PC-3 (cell line): ENCODE results near the gene TCAP.

ENCODE experiments used
- EZH2 ChIP-seq: fragments of 300-600 bp; sonication (generic); IDR thresholded peaks from one replicate; pipeline ENCODE4 v1.6.1; 2017; ENCODE audit warnings: antibody characterized with exemption, mild to moderate bottlenecking, low read length; ENCODE audit not compliant: unreplicated experiment
- TF ChIP-seq, protein P1 (sequence below): fragments of 300-600 bp; sonication (generic); conservative IDR thresholded peaks from 2 replicates; pipeline ENCODE4 v1.5.1; 2017; ENCODE audit warnings: antibody characterized with exemption, low read depth, mild to moderate bottlenecking, low read length

DNA sequence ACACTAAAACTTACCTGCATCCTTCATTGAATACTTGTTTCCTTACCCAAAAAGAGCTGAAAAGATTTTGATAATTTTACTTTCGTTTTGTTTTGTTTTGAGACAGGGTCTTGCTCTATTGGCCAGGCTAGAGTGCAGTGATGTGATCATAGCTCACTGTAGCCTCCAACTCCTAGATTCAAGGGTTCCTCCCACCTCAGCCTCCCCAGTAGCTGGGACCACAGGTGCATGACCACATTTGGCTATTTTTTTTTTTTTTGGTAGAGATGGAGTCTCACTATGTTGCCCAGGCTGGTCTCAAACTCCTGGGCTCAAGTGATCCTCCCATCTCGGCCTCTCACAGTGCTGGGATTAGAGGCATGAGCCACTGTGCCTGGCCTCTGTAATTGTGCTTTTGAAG is 10.0 kb upstream of the TCAP start:
- TF ChIP-seq, protein P1, sequence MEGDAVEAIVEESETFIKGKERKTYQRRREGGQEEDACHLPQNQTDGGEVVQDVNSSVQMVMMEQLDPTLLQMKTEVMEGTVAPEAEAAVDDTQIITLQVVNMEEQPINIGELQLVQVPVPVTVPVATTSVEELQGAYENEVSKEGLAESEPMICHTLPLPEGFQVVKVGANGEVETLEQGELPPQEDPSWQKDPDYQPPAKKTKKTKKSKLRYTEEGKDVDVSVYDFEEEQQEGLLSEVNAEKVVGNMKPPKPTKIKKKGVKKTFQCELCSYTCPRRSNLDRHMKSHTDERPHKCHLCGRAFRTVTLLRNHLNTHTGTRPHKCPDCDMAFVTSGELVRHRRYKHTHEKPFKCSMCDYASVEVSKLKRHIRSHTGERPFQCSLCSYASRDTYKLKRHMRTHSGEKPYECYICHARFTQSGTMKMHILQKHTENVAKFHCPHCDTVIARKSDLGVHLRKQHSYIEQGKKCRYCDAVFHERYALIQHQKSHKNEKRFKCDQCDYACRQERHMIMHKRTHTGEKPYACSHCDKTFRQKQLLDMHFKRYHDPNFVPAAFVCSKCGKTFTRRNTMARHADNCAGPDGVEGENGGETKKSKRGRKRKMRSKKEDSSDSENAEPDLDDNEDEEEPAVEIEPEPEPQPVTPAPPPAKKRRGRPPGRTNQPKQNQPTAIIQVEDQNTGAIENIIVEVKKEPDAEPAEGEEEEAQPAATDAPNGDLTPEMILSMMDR = no peak
- no peak for TF ChIP-seq EZH2
